Lung (tissue), 12 donors: Measurements from ENCODE around the gene DUSP10. TPM values are rescaled to one million over a fixed set of nuclear protein-coding genes. Genes with fewer than 3 reads are reported as not detected.

ENCODE experiments used
- ATAC-seq: fragments of 200-7000 bp; cut with Tn5 transposase; one replicate; pipeline ENCODE4 v1.9.1; 2020; ENCODE audit warnings: moderate number of reproducible peaks; ENCODE audit not compliant: insufficient read depth, low FRiP score
- DNase-seq, 3 donors: peaks; one replicate each; pipeline ENCODE4 v3.0.0-alpha.2; 2013 to 2017
- H3K27ac ChIP-seq, 2 donors: one replicate each; pipeline ENCODE4 v1.5.1; 2013; ENCODE audit warnings: mild to moderate bottlenecking in 2 of 2, moderate library complexity in 2 of 2, control low read depth in 1 of 2, inconsistent platforms in 1 of 2, low read depth in 1 of 2, low read length in 1 of 2
- H3K27me3 ChIP-seq, 3 donors: one replicate each; pipeline ENCODE4 v1.5.1; 2013; ENCODE audit warnings: low read length in 2 of 3; ENCODE audit not compliant: control insufficient read depth in 3 of 3, insufficient read depth in 3 of 3
- H3K36me3 ChIP-seq, 4 donors: one replicate each; pipeline ENCODE4 v1.5.1; 2013; ENCODE audit warnings: low read length in 4 of 4, mild to moderate bottlenecking in 1 of 4, moderate library complexity in 1 of 4; ENCODE audit not compliant: control insufficient read depth in 4 of 4, insufficient read depth in 4 of 4
- H3K4me1 ChIP-seq, 5 donors: one replicate each; pipeline ENCODE4 v1.5.1; 2013; ENCODE audit warnings: low read length in 5 of 5, mild to moderate bottlenecking in 2 of 5, moderate library complexity in 1 of 5; ENCODE audit not compliant: control insufficient read depth in 5 of 5, insufficient read depth in 5 of 5
- H3K4me3 ChIP-seq: one replicate; pipeline ENCODE4 v1.5.1; 2013; ENCODE audit warnings: mild to moderate bottlenecking, control low read depth, moderate library complexity
- H3K9ac ChIP-seq, 2 donors: one replicate each; pipeline ENCODE4 v1.5.1; 2013; ENCODE audit warnings: low read length in 2 of 2, control low read depth in 1 of 2; ENCODE audit not compliant: insufficient read depth in 1 of 2
- H3K9me3 ChIP-seq, 4 donors: one replicate each; pipeline ENCODE4 v1.5.1; 2013; ENCODE audit warnings: low read length in 3 of 4, mild to moderate bottlenecking in 1 of 4, moderate library complexity in 1 of 4; ENCODE audit not compliant: control insufficient read depth in 4 of 4, insufficient read depth in 3 of 4
- CTCF ChIP-seq: IDR thresholded peaks from 2 replicates; pipeline ENCODE4 v1.5.1; 2012; ENCODE audit warnings: mild to moderate bottlenecking; ENCODE audit errors: control extremely low read depth, extremely low read depth
- WGBS, 2 donors: extraction: QIAGEN DNeasy Blood & Tissue Kit; methylation state at CpG; one replicate each; pipeline ENCODE4 v1.1.7; 2013; 5-methylcytosine and 5-hydroxymethylcytosine counted together
- polyA plus RNA-seq, 2 donors: library from polyadenylated mRNA; stranded (reverse); fragments of 200-250 nt; gene quantifications; one replicate each; pipeline ENCODE4 v1.2.1, GENCODE V29; 2013
- total RNA-seq, 2 donors: library from RNA; depleted of rRNA in 1 of 2; stranded (reverse); fragments of >200 nt in 1 of 2; gene quantifications; one replicate each; pipeline ENCODE4 v1.2.1, GENCODE V29; 2014 to 2021
- donor health status: control.
- donor health status: control.
- donor health status: Bipolar disorder and iron deficiency.
- donor health status: healthy.
- donor health status: DM: yes; HTN: yes; CAD: no.

DUSP10 gene
- total and polyA plus RNA-seq, 4 donors: 5.3 to 17.2 (median 11.5) TPM

GRCh38 chr1:221759436-221759835 lies 17.5 kb upstream of the DUSP10 start:
- Histone ChIP-seq H3K36me3 (no peaks in the 10 kb centered on the region), H3K27me3 (no peaks in the 10 kb centered on the region), H3K4me3 (no peak overlapping the region), H3K9ac (no peak overlapping the region), H3K27ac (no peak overlapping the region), H3K9me3 (no peaks in the 10 kb centered on the region), H3K4me1 (peaks cover 0 to 3% (median 0%) of the 10 kb centered on the region in 5 donors)
- no peak for TF ChIP-seq CTCF
- DNase-seq (no peak), ATAC-seq (no peak)
- 43 to 50% methylated on average over 3 of the region's 3 CpGs for WGBS, 2 donors

GRCh38 chr1:221758455-221758854 lies 16.6 kb upstream of the DUSP10 start:
- Histone ChIP-seq H3K9ac (no peak overlapping the region), H3K27ac (no peak overlapping the region), H3K27me3 (no peaks in the 10 kb centered on the region), H3K9me3 (no peaks in the 10 kb centered on the region), H3K36me3 (no peaks in the 10 kb centered on the region), H3K4me3 (no peak overlapping the region), H3K4me1 (peaks cover 0 to 3% (median 0%) of the 10 kb centered on the region in 5 donors)
- ATAC-seq (no peak), DNase-seq (no peak)
- TF ChIP-seq CTCF: no peak

GRCh38 chr1:221756830-221757551 lies 15.1 kb upstream of the DUSP10 start:
- no peaks in the 10 kb centered on the region for H3K36me3 ChIP-seq
- ATAC-seq: no peak
- TF ChIP-seq CTCF: no peak
- no peak overlapping the region for H3K4me3 ChIP-seq
- peaks cover 0 to 3% (median 0%) of the 10 kb centered on the region in 5 donors for H3K4me1 ChIP-seq
- WGBS, 2 donors: 90 to 94% methylated on average over 3 of the region's 3 CpGs
- no peaks in the 10 kb centered on the region for H3K27me3 ChIP-seq
- DNase-seq: no peak
- no peaks in the 10 kb centered on the region for H3K9me3 ChIP-seq
- H3K9ac ChIP-seq: no peak overlapping the region
- no peak overlapping the region for H3K27ac ChIP-seq

- WGBS, 2 donors: 89 to 92% methylated on average over 1 of the region's 1 CpG
- no peak for TF ChIP-seq CTCF
- Histone ChIP-seq H3K4me1 (no peaks in the 10 kb centered on the region), H3K9ac (no peak overlapping the region), H3K9me3 (no peaks in the 10 kb centered on the region), H3K4me3 (no peak overlapping the region), H3K27me3 (no peaks in the 10 kb centered on the region), H3K27ac (no peak overlapping the region), H3K36me3 (no peaks in the 10 kb centered on the region)
- no peak for DNase-seq
- ATAC-seq: no peak
Measured at GRCh38 chr1:221753828-221754188, 11.9 kb upstream of the DUSP10 start.
